Psoas muscle (tissue), 8 donors: ENCODE measurements around the gene ASCC3. TPM values are rescaled to one million over a fixed set of nuclear protein-coding genes. Genes with fewer than 3 reads are reported as not detected.

ENCODE experiments used
- ATAC-seq, 4 donors: fragments of 200-7000 bp; cut with Tn5 transposase; one replicate each; pipeline ENCODE4 v1.9.1; 2020; ENCODE audit warnings: moderate library complexity in 3 of 4, mild to moderate bottlenecking in 2 of 4
- DNase-seq, 2 donors: peaks; one replicate each; pipeline ENCODE4 v3.0.0-alpha.2; 2020
- H3K27ac ChIP-seq: fragments of 200-600 bp; one replicate; pipeline ENCODE4 v1.8.0; 2022
- H3K27me3 ChIP-seq, 3 donors: fragments of 200-600 bp in 1 of 3; one replicate each; pipeline versions ENCODE4 v1.6.1 to v1.8.0; 2013 to 2022; ENCODE audit warnings: low read length in 2 of 3, mild to moderate bottlenecking in 2 of 3, moderate library complexity in 1 of 3; ENCODE audit not compliant: insufficient read depth in 3 of 3
- H3K36me3 ChIP-seq, 2 donors: fragments of 200-600 bp in 1 of 2; one replicate each; pipeline versions ENCODE4 v1.6.1 to v1.8.0; 2013 to 2022; ENCODE audit warnings: low read depth in 1 of 2, mild to moderate bottlenecking in 1 of 2, moderate library complexity in 1 of 2; ENCODE audit not compliant: insufficient read depth in 1 of 2
- H3K4me1 ChIP-seq: fragments of 200-600 bp; one replicate; pipeline ENCODE4 v1.8.0; 2022
- H3K4me3 ChIP-seq: fragments of 200-600 bp; one replicate; pipeline ENCODE4 v1.8.0; 2022; ENCODE audit warnings: mild to moderate bottlenecking
- H3K9me3 ChIP-seq: fragments of 200-600 bp; one replicate; pipeline ENCODE4 v1.8.0; 2022
- CTCF ChIP-seq: fragments of 200-600 bp; IDR thresholded peaks from one replicate; pipeline ENCODE4 v1.8.0; 2022; ENCODE audit warnings: antibody characterized with exemption
- WGBS, 3 donors: extraction: QIAGEN DNeasy Blood & Tissue Kit; methylation state at CpG; one replicate each; pipeline versions ENCODE4 v1.1.6 to v1.1.7; 2013; 5-methylcytosine and 5-hydroxymethylcytosine counted together
- intact Hi-C, 2 donors: fragments of 100-400 bp; cut with DNase I; formaldehyde crosslinking; loops; one replicate each; pipeline versions ENCODE4 v1.11.0 to v1.14.2; 2022
- polyA plus RNA-seq, 3 donors: library from polyadenylated mRNA; stranded (reverse); fragments of 200-250 nt; gene quantifications; one replicate each; pipeline ENCODE4 v1.2.3, GENCODE V29; 2013
- total RNA-seq, 4 donors: library from RNA; stranded (reverse); fragmentation: NEBNext Ultra II Directional in 2 of 4; extraction: Animal tissue kit (Norgen Biotek cat#: 25700) in 2 of 4; gene quantifications; one replicate each; pipeline versions ENCODE4 v1.2.1 to v1.2.4, GENCODE V29; 2021 to 2023
- donor health status: healthy with polysubstance abuse.
- donor health status: DM: no; HTN: no; CAD: no; lungs with moderate emphysema.
- donor health status: Bipolar disorder and iron deficiency.
- donor health status: healthy.
- donor health status: DM: yes; HTN: yes; CAD: no.
- donor health status: DM: no; HTN: no; CAD: no.
- donor health status: DM: no; HTN: no; CAD: no.
- donor health status: DM: yes; HTN: yes; CAD: no.

The ASCC3 gene
- total and polyA plus RNA-seq, 7 donors: 5.1 to 17.9 (median 11.2) TPM

DNA sequence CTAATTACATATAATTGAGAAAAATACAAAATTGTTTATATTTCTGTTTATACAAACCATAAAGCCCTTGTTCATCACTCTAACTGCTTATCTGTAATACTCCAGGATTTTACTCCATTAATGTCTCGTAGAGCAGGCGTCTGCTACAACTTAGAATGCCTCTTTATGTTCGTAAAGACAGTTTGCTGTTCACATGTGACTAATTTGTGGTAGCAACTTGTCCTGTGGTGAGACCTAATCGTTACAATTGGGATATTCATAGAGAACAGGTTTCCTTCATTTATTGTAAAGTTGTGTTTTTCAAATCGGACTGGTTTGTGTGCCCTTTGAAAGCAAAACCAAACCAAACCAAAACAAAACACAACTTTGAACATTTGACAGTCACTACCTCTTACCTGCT is 149.7 kb downstream of the ASCC3 start:
- H3K36me3 ChIP-seq: no peaks in the 10 kb centered on the region
- no peaks in the 10 kb centered on the region for H3K9me3 ChIP-seq
- intact Hi-C loops: no loop called here
- WGBS, 3 donors: 80 to 85% (median 84%) methylated on average over 5 of the region's 5 CpGs
- H3K27me3 ChIP-seq: no peaks in the 10 kb centered on the region
- no peak for DNase-seq
- no peak overlapping the region for H3K27ac ChIP-seq
- no peaks in the 10 kb centered on the region for H3K4me1 ChIP-seq
- no peak overlapping the region for H3K4me3 ChIP-seq
- no peak for TF ChIP-seq CTCF
- ATAC-seq: no peak

- H3K9me3 ChIP-seq: no peaks in the 10 kb centered on the region
- H3K4me1 ChIP-seq: no peaks in the 10 kb centered on the region
- no peak for DNase-seq
- H3K27me3 ChIP-seq: no peaks in the 10 kb centered on the region
- TF ChIP-seq CTCF: no peak
- no peaks in the 10 kb centered on the region for H3K36me3 ChIP-seq
- no peak for ATAC-seq
- H3K4me3 ChIP-seq: no peak overlapping the region
- no peak overlapping the region for H3K27ac ChIP-seq
- intact Hi-C loops: no loop called here
- WGBS, 3 donors: 52 to 65% (median 56%) methylated on average over 7 of the region's 7 CpGs
These were observed 150.8 kb downstream of the ASCC3 start for GRCh38 chr6:100730001-100730980.

- no peak for TF ChIP-seq CTCF
- H3K4me3 ChIP-seq: no peak overlapping the region
- H3K27ac ChIP-seq: no peak overlapping the region
- ATAC-seq (no peak), DNase-seq (no peak)
- no peaks in the 10 kb centered on the region for H3K4me1 ChIP-seq
- no peaks in the 10 kb centered on the region for H3K27me3 ChIP-seq
- no peaks in the 10 kb centered on the region for H3K9me3 ChIP-seq
- intact Hi-C loops: loop anchor here in 1 of 2 donors (5.0 kb wide), 1 partner anchor 126 kb away; no protein-coding TSS in a partner anchor
- H3K36me3 ChIP-seq: no peaks in the 10 kb centered on the region
- 18 to 35% (median 25%) methylated on average over 1 of the region's 1 CpG for WGBS, 3 donors
These were observed 154.5 kb downstream of the ASCC3 start for GRCh38 chr6:100726666-100727065.

DNA sequence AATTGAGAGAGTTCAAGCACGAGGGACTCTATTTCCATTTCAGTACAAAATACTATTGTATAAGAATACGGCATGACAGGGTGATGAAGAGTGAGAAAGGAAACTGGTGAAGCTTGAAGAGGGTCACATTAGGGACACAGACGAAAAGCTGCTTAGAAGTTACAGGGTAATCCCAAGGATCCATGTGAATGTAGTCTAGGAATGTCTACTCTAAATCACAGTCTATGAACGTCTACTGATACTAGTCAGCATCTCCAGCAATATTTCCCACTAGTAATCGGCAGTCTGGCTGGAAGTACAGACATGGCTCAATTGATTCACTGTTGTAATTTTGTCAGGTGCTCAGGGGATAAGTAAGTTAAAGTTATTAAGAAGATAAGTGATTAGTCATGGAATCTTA is 156.4 kb downstream of the ASCC3 start:
- intact Hi-C loops: loop anchor here in 1 of 2 donors (5.0 kb wide), 1 partner anchor 128 kb away; no protein-coding TSS in a partner anchor
- no peak for ATAC-seq
- Histone ChIP-seq H3K4me3 (no peak overlapping the region), H3K27me3 (no peaks in the 10 kb centered on the region), H3K27ac (no peak overlapping the region), H3K36me3 (no peaks in the 10 kb centered on the region), H3K4me1 (no peaks in the 10 kb centered on the region), H3K9me3 (no peaks in the 10 kb centered on the region)
- no peak for TF ChIP-seq CTCF
- DNase-seq: no peak
- WGBS, 3 donors: 68 to 74% (median 69%) methylated on average over 5 of the region's 5 CpGs
